ENCODE data around the gene FMNL3.

Gene FMNL3

DNA sequence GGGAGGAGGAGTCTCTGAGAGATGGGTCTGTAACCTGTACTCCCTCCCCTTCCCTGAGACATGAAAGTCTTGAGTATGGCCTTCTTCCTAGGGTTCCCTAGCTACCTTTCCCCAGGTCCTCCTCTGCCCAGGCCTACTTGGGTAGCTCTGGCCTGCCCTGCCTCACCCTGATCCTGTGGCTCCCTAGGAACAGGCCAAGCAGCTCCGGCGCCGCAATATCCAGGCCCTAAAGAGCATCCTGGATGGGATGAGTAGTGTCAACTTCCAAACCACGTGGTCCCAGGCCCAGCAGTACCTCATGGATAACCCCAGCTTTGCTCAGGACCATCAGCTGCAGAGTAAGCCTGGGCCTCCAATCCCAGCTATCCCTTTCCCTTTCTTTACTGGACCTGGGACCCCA, 71.5 kb downstream of the FMNL3 start:
- no peak overlapping the region for H3K4me3 ChIP-seq (ENCODE audit: control insufficient read depth, low read depth, low read length)

DNA sequence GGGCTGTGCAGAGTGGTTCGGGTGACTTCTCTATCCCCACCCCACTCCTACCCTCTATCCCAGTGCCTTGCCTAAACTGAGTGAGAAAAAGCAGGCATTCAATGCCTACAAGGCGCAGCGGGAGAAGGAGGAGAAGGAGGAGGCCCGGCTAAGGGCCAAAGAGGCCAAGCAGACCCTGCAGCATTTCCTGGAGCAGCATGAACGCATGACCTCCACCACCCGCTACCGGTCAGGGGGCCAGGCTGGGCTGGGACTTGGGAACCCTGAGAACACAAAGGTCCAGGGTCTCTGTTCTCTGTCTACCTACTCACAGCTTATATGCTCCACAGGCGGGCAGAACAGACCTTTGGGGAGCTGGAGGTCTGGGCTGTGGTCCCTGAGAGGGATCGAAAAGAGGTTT, 72.2 kb downstream of the FMNL3 start:
- TF ChIP-seq, protein P1, sequence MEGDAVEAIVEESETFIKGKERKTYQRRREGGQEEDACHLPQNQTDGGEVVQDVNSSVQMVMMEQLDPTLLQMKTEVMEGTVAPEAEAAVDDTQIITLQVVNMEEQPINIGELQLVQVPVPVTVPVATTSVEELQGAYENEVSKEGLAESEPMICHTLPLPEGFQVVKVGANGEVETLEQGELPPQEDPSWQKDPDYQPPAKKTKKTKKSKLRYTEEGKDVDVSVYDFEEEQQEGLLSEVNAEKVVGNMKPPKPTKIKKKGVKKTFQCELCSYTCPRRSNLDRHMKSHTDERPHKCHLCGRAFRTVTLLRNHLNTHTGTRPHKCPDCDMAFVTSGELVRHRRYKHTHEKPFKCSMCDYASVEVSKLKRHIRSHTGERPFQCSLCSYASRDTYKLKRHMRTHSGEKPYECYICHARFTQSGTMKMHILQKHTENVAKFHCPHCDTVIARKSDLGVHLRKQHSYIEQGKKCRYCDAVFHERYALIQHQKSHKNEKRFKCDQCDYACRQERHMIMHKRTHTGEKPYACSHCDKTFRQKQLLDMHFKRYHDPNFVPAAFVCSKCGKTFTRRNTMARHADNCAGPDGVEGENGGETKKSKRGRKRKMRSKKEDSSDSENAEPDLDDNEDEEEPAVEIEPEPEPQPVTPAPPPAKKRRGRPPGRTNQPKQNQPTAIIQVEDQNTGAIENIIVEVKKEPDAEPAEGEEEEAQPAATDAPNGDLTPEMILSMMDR (IDR thresholded peaks at IDR 0.05; ENCODE audit: control insufficient read depth, insufficient read depth, low read depth, low read length, missing control alignments) = no peak
- no peak overlapping the region for H3K4me3 ChIP-seq (ENCODE audit: control insufficient read depth, low read depth, low read length)
- DNase-seq (ENCODE audit: low read depth) = no peak

More for the DNA sequence above, 71.5 kb downstream of the FMNL3 start:
- DNase-seq (ENCODE audit: low read depth) = no peak
- TF ChIP-seq, protein P1 (IDR thresholded peaks at IDR 0.05; ENCODE audit: control insufficient read depth, insufficient read depth, low read depth, low read length, missing control alignments) = no peak

- no peak overlapping the region for H3K4me3 ChIP-seq (ENCODE audit: control insufficient read depth, low read depth, low read length)
- no peak for DNase-seq (ENCODE audit: low read depth)
- TF ChIP-seq, protein P1 (IDR thresholded peaks at IDR 0.05; ENCODE audit: control insufficient read depth, insufficient read depth, low read depth, low read length, missing control alignments) = no peak
These were observed 73.4 kb downstream of the FMNL3 start for GRCh38 chr12:49633703-49634345.

- TF ChIP-seq, protein P1 (IDR thresholded peaks at IDR 0.05; ENCODE audit: control insufficient read depth, insufficient read depth, low read depth, low read length, missing control alignments) = no peak
- no peak overlapping the region for H3K4me3 ChIP-seq (ENCODE audit: control insufficient read depth, low read depth, low read length)
- DNase-seq (ENCODE audit: low read depth) = no peak
These were observed 74.1 kb downstream of the FMNL3 start for GRCh38 chr12:49632986-49633702.

GRCh38 chr12:49632401-49632800, 74.8 kb downstream of the FMNL3 start:
- H3K4me3 ChIP-seq (ENCODE audit: control insufficient read depth, low read depth, low read length) = no peak overlapping the region
- TF ChIP-seq, protein P1 (IDR thresholded peaks at IDR 0.05; ENCODE audit: control insufficient read depth, insufficient read depth, low read depth, low read length, missing control alignments) = no peak
- DNase-seq (ENCODE audit: low read depth) = no peak

DNA sequence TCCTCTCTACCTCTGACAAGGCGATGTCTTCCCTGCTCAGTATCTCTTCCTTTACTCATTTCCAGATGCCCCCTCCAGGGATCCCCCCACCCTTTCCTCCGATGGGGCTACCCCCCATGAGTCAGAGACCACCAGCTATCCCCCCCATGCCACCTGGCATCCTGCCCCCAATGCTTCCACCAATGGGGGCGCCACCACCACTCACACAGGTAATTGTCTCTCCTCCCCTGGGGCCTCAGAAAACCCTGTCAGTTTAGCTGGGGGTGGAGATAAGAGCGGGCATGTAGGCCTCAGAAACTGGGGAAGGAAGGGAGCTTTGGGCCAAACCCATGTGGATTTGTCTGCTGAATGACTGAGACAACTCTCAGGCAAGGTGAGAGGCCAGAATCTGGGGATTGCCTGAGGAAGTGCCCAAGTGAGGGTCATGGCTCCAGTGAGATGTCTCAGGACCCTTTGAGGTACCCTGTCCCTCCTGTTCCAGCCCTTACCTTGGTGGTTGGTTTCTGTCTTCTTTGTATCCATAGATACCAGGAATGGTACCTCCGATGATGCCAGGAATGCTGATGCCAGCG, 75.8 kb downstream of the FMNL3 start:
- no peak overlapping the region for H3K4me3 ChIP-seq (ENCODE audit: control insufficient read depth, low read depth, low read length)
- TF ChIP-seq, protein P1 (IDR thresholded peaks at IDR 0.05; ENCODE audit: control insufficient read depth, insufficient read depth, low read depth, low read length, missing control alignments) = no peak
- no peak for DNase-seq (ENCODE audit: low read depth)

Data from AG09309 (cell line).